Tibial artery (tissue), 4 donors: ENCODE data around the gene OR1M1.

ENCODE experiments used
- DNase-seq, 2 donors: peaks; one replicate each; pipeline ENCODE4 v3.0.0-alpha.2; 2019
- H3K27ac ChIP-seq, 2 donors: fragments of 200-600 bp; sonication (generic) in 1 of 2; 1 replicate in 1 of 2; 2 replicates in 1 of 2; pipeline ENCODE4 v1.5.1; 2018 to 2019; ENCODE audit warnings: mild to moderate bottlenecking in 1 of 2
- H3K27me3 ChIP-seq, 2 donors: fragments of 200-600 bp; sonication (generic) in 1 of 2; one replicate each; pipeline versions ENCODE4 v1.5.1 to v1.6.0; 2016 to 2019
- H3K36me3 ChIP-seq, 3 donors: fragments of 200-600 bp; sonication (generic) in 2 of 3; one replicate each; pipeline ENCODE4 v1.5.1; 2016 to 2019; ENCODE audit warnings: mild to moderate bottlenecking in 2 of 3
- H3K4me1 ChIP-seq, 4 donors: fragments of 200-600 bp; sonication (generic) in 2 of 4; 1 replicate in 3 of 4; 2 replicates in 1 of 4; pipeline ENCODE4 v1.5.1; 2016 to 2019
- H3K4me3 ChIP-seq, 2 donors: fragments of 200-600 bp; sonication (generic) in 1 of 2; 1 replicate in 1 of 2; 2 replicates in 1 of 2; pipeline ENCODE4 v1.5.1; 2018 to 2019; ENCODE audit warnings: mild to moderate bottlenecking in 2 of 2
- H3K9me3 ChIP-seq, 3 donors: fragments of 200-600 bp; sonication (generic) in 1 of 3; one replicate each; pipeline ENCODE4 v1.5.1; 2016 to 2019
- CTCF ChIP-seq, 2 experiments: fragments of 200-600 bp in 1 of 2; fragments of 450-650 bp in 1 of 2; IDR thresholded peaks; one replicate each; pipeline ENCODE4 v1.5.1; 2017 to 2019; ENCODE audit warnings: antibody characterized with exemption in 2 of 2, mild to moderate bottlenecking in 1 of 2, moderate library complexity in 1 of 2
- intact Hi-C: fragments of 100-400 bp; cut with DNase I; formaldehyde crosslinking; loops from one replicate; pipeline ENCODE4 v1.15.0; 2023; ENCODE audit warnings: low total_unique reads

The OR1M1 gene

GRCh38 chr19:9116547-9116946, 29.7 kb downstream of the OR1M1 start:
- TF ChIP-seq CTCF (IDR thresholded peaks at IDR 0.05), result no peak
- Histone ChIP-seq H3K27me3 (no peaks in the 10 kb centered on the region), H3K27ac (no peak overlapping the region), H3K4me1 (no peaks in the 10 kb centered on the region), H3K36me3 (no peaks in the 10 kb centered on the region), H3K4me3 (no peak overlapping the region), H3K9me3 (no peaks in the 10 kb centered on the region)
- intact Hi-C loops, result no loop called here
- DNase-seq, result no peak

GRCh38 chr19:9126900-9127405, 40.1 kb downstream of the OR1M1 start, which contains the start of gene OR7G3:
TSS of gene OR7G3 (minus strand) at chr19:9126950. CDS start at chr19:9126950, 0 bp downstream.
- DNase-seq, result no peak
- Histone ChIP-seq H3K4me1 (no peaks in the 10 kb centered on the region), H3K9me3 (no peaks in the 10 kb centered on the region), H3K4me3 (no peak within 1 kb of the TSS), H3K27ac (no peak within 1 kb of the TSS), H3K27me3 (peaks cover 0 to 17% of the 10 kb centered on the region in 2 donors), H3K36me3 (no peaks in the 10 kb centered on the region)
- no peak for TF ChIP-seq CTCF (IDR thresholded peaks at IDR 0.05)
- intact Hi-C loops, result no loop called here

- H3K27me3 ChIP-seq, result peaks cover 0 to 17% of the 10 kb centered on the region in 2 donors
Measured at GRCh38 chr19:9128171-9128570, 41.3 kb downstream of the OR1M1 start.

GRCh38 chr19:9130965-9131364, 44.1 kb downstream of the OR1M1 start:
- no peak overlapping the region for H3K4me3 ChIP-seq
- H3K9me3 ChIP-seq, result no peaks in the 10 kb centered on the region
- intact Hi-C loops, result no loop called here
- H3K27ac ChIP-seq, result no peak overlapping the region
- DNase-seq, result no peak
- H3K27me3 ChIP-seq, result peaks cover 0 to 19% of the 10 kb centered on the region in 2 donors
- no peak for TF ChIP-seq CTCF (IDR thresholded peaks at IDR 0.05)
- no peaks in the 10 kb centered on the region for H3K4me1 ChIP-seq
- no peaks in the 10 kb centered on the region for H3K36me3 ChIP-seq

More at GRCh38 chr19:9128171-9128570, 41.3 kb downstream of the OR1M1 start:
- DNase-seq, result no peak
- Histone ChIP-seq H3K36me3 (no peaks in the 10 kb centered on the region), H3K9me3 (no peaks in the 10 kb centered on the region), H3K27ac (no peak overlapping the region), H3K4me1 (no peaks in the 10 kb centered on the region), H3K4me3 (no peak overlapping the region)
- TF ChIP-seq CTCF (IDR thresholded peaks at IDR 0.05), result no peak
- intact Hi-C loops, result no loop called here

- H3K36me3 ChIP-seq, result no peaks in the 10 kb centered on the region
- intact Hi-C loops, result no loop called here
- H3K27me3 ChIP-seq, result peaks cover 0 to 16% of the 10 kb centered on the region in 2 donors
- no peaks in the 10 kb centered on the region for H3K4me1 ChIP-seq
- H3K9me3 ChIP-seq, result no peaks in the 10 kb centered on the region
- no peak overlapping the region for H3K27ac ChIP-seq
- no peak for DNase-seq
- no peak for TF ChIP-seq CTCF (IDR thresholded peaks at IDR 0.05)
- H3K4me3 ChIP-seq, result no peak overlapping the region
Measured at GRCh38 chr19:9132422-9132821, 45.6 kb downstream of the OR1M1 start.
